Tibial nerve (tissue), 4 donors: ENCODE measurements around the gene WFIKKN2. TPM values are rescaled to one million over a fixed set of nuclear protein-coding genes. Genes with fewer than 3 reads are reported as not detected.

Experiments used
- DNase-seq, 2 donors: peaks; one replicate each; pipeline ENCODE4 v3.0.0-alpha.2; 2019; ENCODE audit warnings: low spot score in 2 of 2
- H3K27ac ChIP-seq, 4 donors: fragments of 200-600 bp; sonication (generic) in 3 of 4; one replicate each; pipeline ENCODE4 v1.5.1; 2017 to 2019; ENCODE audit warnings: mild to moderate bottlenecking in 1 of 4
- H3K27me3 ChIP-seq, 2 donors: fragments of 200-600 bp; sonication (generic) in 1 of 2; one replicate each; pipeline versions ENCODE4 v1.5.1 to v1.6.0; 2017 to 2019
- H3K36me3 ChIP-seq, 3 donors: fragments of 200-600 bp; sonication (generic); one replicate each; pipeline ENCODE4 v1.5.1; 2018 to 2019
- H3K4me1 ChIP-seq, 4 donors: fragments of 200-600 bp; sonication (generic) in 3 of 4; one replicate each; pipeline ENCODE4 v1.5.1; 2017 to 2019
- H3K4me3 ChIP-seq, 4 donors: fragments of 200-600 bp; sonication (generic) in 3 of 4; one replicate each; pipeline ENCODE4 v1.5.1; 2017 to 2019; ENCODE audit warnings: mild to moderate bottlenecking in 1 of 4, moderate library complexity in 1 of 4
- H3K9me3 ChIP-seq, 4 donors: fragments of 200-600 bp; sonication (generic) in 3 of 4; one replicate each; pipeline ENCODE4 v1.5.1; 2017 to 2019
- CTCF ChIP-seq, 5 experiments: fragments of 200-600 bp in 3 of 5; fragments of 450-650 bp in 2 of 5; sonication (generic) in 3 of 5; IDR thresholded peaks; one replicate each; pipeline ENCODE4 v1.5.1; 2016 to 2019; ENCODE audit warnings: antibody characterized with exemption in 5 of 5, mild to moderate bottlenecking in 3 of 5, moderate library complexity in 2 of 5
- EP300 ChIP-seq, 2 donors: sonication (generic); formaldehyde crosslinking; IDR thresholded peaks; one replicate each; pipeline ENCODE4 v1.6.1; 2017; ENCODE audit warnings: antibody characterized with exemption in 2 of 2, mild to moderate bottlenecking in 1 of 2
- POLR2A ChIP-seq, 2 donors: fragments of 450-650 bp; IDR thresholded peaks; one replicate each; pipeline ENCODE4 v1.6.1; 2017; ENCODE audit warnings: antibody characterized with exemption in 2 of 2, mild to moderate bottlenecking in 2 of 2, moderate library complexity in 2 of 2
- WGBS, 2 donors: methylation state at CpG; one replicate each; pipeline ENCODE4 v1.1.5; 2018; 5-methylcytosine and 5-hydroxymethylcytosine counted together
- total RNA-seq, 4 donors: library from RNA; depleted of rRNA; stranded (reverse); fragments of >200 nt; gene quantifications; one replicate each; pipeline ENCODE4 v1.1.0, GENCODE V29; 2016

The WFIKKN2 gene
- total RNA-seq, 4 donors from 2014 or later, result 1.0 to 2.2 (median 1.2) TPM; not detected in 1

GRCh38 chr17:50793007-50793406 lies 42.4 kb upstream of the WFIKKN2 start:
- DNase-seq, result no peak
- H3K9me3 ChIP-seq, result no peaks in the 10 kb centered on the region
- no peak overlapping the region for H3K27ac ChIP-seq
- H3K36me3 ChIP-seq, result no peaks in the 10 kb centered on the region
- TF ChIP-seq POLR2A (IDR thresholded peaks at IDR 0.05), result no peak
- no peak for TF ChIP-seq EP300 (IDR thresholded peaks at IDR 0.05)
- no peak for TF ChIP-seq CTCF (IDR thresholded peaks at IDR 0.05)
- H3K4me1 ChIP-seq, result peaks cover 0 to 3% (median 0%) of the 10 kb centered on the region in 4 donors
- no peak overlapping the region for H3K4me3 ChIP-seq
- no peaks in the 10 kb centered on the region for H3K27me3 ChIP-seq
- 90% methylated on average over 8 of the region's 8 CpGs for WGBS, 2 donors

GRCh38 chr17:50794361-50794760 lies 41.0 kb upstream of the WFIKKN2 start:
- WGBS, 2 donors, result 90% methylated on average over 6 of the region's 6 CpGs
- H3K27me3 ChIP-seq, result no peaks in the 10 kb centered on the region
- DNase-seq, result no peak
- H3K4me1 ChIP-seq, result peaks cover 0 to 3% (median 0%) of the 10 kb centered on the region in 4 donors
- H3K4me3 ChIP-seq, result no peak overlapping the region
- H3K36me3 ChIP-seq, result no peaks in the 10 kb centered on the region
- no peaks in the 10 kb centered on the region for H3K9me3 ChIP-seq
- no peak overlapping the region for H3K27ac ChIP-seq
- TF ChIP-seq POLR2A (IDR thresholded peaks at IDR 0.05) (no peak), CTCF (IDR thresholded peaks at IDR 0.05) (no peak), EP300 (IDR thresholded peaks at IDR 0.05) (no peak)

- DNase-seq, result no peak
- no peaks in the 10 kb centered on the region for H3K27me3 ChIP-seq
- H3K27ac ChIP-seq, result no peak overlapping the region
- H3K9me3 ChIP-seq, result no peaks in the 10 kb centered on the region
- no peaks in the 10 kb centered on the region for H3K36me3 ChIP-seq
- peaks cover 0 to 3% (median 0%) of the 10 kb centered on the region in 4 donors for H3K4me1 ChIP-seq
- TF ChIP-seq CTCF (IDR thresholded peaks at IDR 0.05) (no peak), EP300 (IDR thresholded peaks at IDR 0.05) (no peak), POLR2A (IDR thresholded peaks at IDR 0.05) (no peak)
- no peak overlapping the region for H3K4me3 ChIP-seq
- 37 to 49% methylated on average over 11 of the region's 11 CpGs for WGBS, 2 donors
Measured at GRCh38 chr17:50797135-50797810, 38.1 kb upstream of the WFIKKN2 start.

GRCh38 chr17:50798424-50799288 lies 36.7 kb upstream of the WFIKKN2 start:
- H3K27me3 ChIP-seq, result no peaks in the 10 kb centered on the region
- WGBS, 2 donors, result 83 to 86% methylated on average over 18 to 19 of the region's 19 CpGs
- H3K27ac ChIP-seq, result no peak overlapping the region
- DNase-seq, result no peak
- no peaks in the 10 kb centered on the region for H3K36me3 ChIP-seq
- H3K4me1 ChIP-seq, result peaks cover 0 to 3% (median 0%) of the 10 kb centered on the region in 4 donors
- H3K9me3 ChIP-seq, result no peaks in the 10 kb centered on the region
- TF ChIP-seq CTCF (IDR thresholded peaks at IDR 0.05) (no peak), EP300 (IDR thresholded peaks at IDR 0.05) (no peak), POLR2A (IDR thresholded peaks at IDR 0.05) (no peak)
- no peak overlapping the region for H3K4me3 ChIP-seq

GRCh38 chr17:50799582-50799981 lies 35.8 kb upstream of the WFIKKN2 start:
- TF ChIP-seq POLR2A (IDR thresholded peaks at IDR 0.05) (no peak), EP300 (IDR thresholded peaks at IDR 0.05) (no peak), CTCF (IDR thresholded peaks at IDR 0.05) (no peak)
- H3K9me3 ChIP-seq, result no peaks in the 10 kb centered on the region
- no peak overlapping the region for H3K27ac ChIP-seq
- 83 to 87% methylated on average over 9 of the region's 9 CpGs for WGBS, 2 donors
- no peak overlapping the region for H3K4me3 ChIP-seq
- no peak for DNase-seq
- H3K27me3 ChIP-seq, result no peaks in the 10 kb centered on the region
- H3K4me1 ChIP-seq, result peaks cover 0 to 3% (median 0%) of the 10 kb centered on the region in 4 donors
- no peaks in the 10 kb centered on the region for H3K36me3 ChIP-seq
